Stimulated activated CD8-positive, alpha-beta memory T cell treated with anti-CD3 and anti-CD28 coated beads, Interleukin-15, amount 100 ng/mL, for 1 hour (primary cell): ENCODE results near the gene CFAP251.
"Not testable (repeated sequence)": the region's sequence is repeated elsewhere in the genome, so short reads cannot be mapped to it uniquely, and the experiment has no call there.

ENCODE experiments used
- DNase-seq: peaks from one replicate; pipeline ENCODE4 v3.0.0-alpha.2; 2020; ENCODE audit warnings: low read depth

Gene CFAP251, protein sequence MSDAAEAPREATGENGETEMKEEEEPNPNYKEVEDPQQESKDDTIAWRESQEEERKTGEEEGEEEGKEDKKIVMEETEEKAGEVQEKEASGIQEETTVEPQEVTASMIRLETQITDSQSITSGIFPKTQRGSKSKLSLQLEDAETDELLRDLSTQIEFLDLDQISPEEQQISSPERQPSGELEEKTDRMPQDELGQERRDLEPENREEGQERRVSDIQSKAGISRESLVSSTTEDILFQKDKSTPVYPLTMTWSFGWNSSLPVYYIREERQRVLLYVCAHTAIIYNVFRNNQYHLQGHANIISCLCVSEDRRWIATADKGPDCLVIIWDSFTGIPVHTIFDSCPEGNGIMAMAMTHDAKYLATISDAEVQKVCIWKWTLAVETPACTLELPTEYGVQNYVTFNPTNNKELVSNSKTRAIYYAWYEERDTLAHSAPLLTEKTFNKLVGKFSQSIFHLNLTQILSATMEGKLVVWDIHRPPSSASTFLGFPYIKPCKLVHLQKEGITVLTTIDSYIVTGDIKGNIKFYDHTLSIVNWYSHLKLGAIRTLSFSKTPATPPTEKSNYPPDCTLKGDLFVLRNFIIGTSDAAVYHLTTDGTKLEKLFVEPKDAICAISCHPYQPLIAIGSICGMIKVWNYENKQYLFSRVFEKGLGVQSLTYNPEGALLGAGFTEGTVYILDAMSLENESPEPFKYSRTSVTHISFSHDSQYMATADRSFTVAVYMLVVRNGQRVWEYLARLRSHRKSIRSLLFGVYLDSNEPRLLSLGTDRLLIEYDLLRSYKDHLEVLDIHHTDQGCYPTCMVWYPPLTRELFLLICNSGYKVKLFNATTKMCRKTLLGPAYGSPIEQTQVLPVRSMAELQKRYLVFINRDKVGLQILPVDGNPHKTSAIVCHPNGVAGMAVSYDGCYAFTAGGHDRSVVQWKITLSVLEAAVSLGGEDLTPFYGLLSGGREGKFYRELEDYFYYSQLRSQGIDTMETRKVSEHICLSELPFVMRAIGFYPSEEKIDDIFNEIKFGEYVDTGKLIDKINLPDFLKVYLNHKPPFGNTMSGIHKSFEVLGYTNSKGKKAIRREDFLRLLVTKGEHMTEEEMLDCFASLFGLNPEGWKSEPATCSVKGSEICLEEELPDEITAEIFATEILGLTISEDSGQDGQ

DNA sequence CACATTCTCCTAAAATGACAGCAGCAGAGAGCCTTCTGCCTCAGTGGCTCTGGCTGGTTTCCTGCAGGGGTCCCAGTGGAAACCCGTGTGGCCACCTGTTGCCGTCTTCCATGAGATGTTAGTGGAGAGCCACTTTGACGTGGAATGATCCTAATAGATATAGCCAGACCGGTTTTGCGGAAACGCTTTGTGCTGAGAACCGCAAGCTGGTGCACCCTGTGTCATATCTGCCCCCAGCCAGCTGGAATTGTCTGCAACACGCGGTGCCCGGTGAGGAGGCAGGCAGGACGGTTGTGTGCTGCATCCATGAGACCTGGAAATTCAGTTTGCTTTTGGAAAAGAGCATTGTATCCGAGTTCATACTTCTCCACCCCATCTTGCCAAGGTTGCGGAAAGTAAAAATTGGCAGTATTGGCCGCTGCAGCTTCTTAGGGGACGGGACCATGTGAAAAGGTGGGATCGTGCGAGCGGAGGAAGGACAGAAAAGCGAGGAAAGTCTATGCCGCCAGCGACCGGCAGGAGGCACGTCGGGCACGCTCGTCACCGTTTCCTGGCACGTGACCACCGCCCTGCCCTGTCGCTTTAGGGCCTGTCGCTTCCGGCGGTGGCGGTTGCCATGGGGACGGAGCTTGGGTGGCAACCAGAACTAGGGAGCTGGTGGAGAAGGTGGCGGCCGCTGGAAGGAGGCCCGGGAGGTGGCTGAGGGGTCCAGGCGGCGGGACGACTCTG, at the start of gene CFAP251:
Gene CFAP251, plus strand, starts transcription at position 643 of the 729 bp plus-strand sequence. CDS start 2,714 bp downstream, outside the sequence.
- DNase-seq, result peak; percentile 93

DNA sequence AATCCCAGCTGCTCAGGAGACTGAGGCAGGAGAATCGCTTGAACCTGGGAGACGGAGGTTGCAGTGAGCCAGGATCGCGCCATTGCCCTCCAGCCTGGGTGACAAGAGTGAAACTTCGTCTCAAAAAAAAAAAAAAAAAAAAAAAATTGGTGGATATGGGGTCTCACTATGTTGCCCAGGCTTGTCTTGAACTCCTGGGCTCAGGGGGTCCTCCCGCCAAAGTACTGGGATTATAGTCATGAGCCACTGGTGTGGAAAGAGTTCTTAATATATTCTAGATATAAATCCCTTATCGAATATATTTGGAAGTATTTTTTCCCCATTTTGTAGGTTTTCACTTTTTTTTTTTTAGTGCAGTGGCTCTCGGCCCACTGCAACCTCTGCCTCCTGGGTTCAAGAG, 49.2 kb upstream of the CFAP251 start:
- DNase-seq, result not testable (repeated sequence)

DNA sequence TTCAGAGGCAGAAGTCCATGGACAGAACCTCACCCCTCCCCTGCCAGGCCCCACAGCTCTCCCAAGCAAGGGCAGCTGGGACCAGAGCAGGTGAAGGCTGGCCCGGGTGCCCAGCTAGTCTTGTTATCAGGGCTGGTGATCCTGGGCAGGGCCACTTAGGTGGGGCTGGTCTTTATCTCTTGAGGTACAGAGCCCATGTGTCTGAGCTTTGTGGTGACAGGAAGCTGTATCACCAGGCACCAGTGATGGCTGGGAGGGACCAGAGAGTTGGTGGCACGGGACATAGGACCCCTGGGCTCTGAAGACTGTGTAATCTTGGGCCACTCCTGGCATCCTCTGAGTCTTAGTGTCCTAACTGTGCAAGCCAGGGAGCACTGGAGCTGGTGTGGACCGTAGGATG, 46.9 kb upstream of the CFAP251 start:
- no peak for DNase-seq

DNA sequence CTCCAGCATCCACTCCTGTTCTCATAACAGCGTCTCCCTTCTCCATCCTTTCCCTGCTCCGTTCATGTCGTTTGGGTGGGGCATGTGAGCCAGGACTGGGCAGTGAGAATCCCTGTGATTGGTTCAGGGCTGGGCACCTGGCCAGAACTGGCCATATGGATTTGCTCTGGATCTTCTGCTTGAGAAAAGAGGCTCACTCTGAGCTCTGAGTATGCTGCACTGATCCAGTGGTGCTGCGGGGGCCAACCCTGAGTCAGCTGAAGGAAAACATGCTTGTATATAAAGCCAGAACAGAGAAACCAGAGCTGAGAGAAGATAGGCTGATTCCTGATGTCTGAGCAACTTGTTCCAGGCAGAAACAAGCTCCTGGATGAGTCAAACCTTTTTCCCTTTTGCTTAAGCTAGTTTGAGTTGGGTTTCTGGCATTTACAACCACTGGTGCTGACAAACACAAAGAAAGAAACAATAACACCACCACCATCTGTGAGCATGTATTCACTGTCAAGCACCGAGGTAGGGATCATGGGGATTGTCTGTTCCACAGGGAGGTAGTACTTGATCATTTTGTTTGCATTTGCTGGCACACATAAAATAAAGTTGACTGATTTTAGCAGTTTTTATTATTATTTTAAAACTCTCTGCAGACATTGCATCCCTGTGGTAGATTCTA, 45.7 kb upstream of the CFAP251 start:
- no peak for DNase-seq

DNA sequence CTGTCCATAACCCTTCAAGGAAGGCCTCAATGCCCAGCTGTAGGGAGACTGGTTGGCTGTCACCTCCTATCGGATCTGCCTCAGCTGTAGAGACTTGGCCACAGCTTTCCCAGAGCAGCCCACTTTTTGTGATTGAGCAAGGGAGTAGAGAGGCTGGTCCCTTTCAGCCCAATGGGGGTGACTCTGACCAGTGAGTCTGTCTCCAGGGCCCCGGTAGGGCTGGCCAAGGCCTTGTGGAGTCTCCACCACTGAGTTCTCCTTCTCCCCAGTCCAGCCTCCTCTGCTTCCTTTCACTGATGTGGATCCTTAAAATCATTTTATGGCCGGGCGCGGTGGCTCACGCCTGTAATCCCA, 45.2 kb upstream of the CFAP251 start:
- DNase-seq, result no peak

DNA sequence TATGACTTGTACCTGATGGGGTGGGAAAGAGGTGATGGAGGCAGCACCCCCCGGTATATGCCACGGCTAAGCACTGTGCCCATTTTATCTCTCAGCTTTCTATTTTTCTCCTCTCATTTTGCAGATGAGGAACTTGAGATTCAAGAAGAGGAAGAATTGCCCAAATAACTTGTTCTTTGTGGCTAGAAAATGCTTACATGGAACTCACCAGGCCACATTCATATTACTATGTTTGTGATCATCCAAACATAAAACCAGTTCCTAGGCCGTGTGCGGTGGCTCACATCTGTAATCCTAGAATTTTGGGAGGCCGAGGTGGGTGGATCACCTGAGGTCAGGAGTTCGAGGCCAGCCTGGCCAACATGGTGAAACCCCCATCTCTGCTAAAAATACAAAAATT, 44.3 kb upstream of the CFAP251 start:
- no peak for DNase-seq

DNA sequence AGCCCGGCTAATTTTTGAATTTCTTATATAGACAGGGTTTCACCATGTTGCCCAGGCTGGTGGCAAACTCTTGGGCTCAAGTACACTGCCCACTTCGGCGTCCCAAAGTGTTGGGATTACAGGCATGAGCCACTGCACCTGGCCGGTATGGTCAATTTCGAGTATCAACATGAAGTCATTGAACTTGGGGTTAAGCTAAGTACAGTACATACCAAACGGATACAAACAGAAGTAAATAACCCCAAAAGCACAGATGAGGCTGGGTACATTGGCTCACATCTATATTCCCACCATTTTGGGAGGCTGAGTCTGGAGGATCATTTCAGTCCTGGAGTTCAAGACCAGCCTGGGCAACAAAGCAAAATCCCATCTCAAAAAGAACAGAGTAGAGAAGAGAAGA, 42.8 kb upstream of the CFAP251 start:
- DNase-seq, result no peak

DNA sequence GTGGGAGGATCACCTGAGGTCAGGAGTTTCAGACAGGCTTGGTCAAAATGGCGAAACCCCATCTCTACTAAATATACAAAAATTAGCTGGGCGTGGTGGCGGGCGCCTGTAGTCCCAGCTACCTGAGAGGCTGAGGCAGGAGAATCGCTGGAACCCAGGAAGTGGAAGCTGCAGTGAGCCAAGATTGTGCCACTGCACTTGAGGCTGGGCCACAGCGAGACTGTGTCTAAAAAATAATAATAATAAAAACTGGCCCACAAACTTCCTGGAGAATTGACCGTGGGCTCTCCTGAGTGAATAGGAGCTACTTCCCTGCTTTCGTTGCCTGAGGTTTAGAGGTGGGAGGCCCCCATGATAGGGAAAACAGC, 42.3 kb upstream of the CFAP251 start:
- not testable (repeated sequence) for DNase-seq

DNA sequence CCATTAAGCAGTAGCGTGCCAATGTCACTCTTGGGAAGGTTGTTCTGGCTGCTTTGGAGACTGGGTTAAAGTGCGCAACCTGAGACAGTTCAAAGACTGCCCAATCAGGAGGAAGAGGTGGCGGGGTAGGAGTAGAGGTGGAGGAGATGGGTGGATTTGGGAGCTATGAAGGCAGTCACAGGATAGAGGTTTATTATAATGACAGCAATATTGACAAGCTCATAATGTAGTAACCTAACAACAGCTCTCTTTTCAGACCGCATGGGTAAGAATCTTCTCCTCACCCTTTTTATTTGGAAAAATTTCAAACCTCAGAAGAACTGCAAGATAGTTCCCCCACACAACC, 35.1 kb upstream of the CFAP251 start:
- no peak for DNase-seq

DNA sequence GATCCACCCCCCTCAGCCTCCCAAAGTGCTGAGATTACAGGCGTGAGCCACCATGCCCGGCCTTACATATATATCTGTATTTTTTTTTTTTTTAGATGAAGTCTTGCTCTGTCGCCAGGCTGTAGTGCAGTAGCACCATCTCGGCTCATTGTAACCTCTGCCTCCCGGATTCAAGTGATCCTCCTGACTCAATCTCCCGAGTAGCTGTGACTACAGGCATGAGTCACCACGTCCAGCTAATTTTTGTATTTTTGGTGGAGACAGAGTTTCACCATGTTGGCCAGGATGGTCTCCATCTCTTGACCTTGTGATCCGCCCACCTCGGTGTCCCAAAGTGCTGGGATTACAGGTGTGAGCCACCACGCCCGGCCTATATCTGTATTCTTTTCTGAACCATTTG, 33.3 kb upstream of the CFAP251 start:
- not testable (repeated sequence) for DNase-seq

DNA sequence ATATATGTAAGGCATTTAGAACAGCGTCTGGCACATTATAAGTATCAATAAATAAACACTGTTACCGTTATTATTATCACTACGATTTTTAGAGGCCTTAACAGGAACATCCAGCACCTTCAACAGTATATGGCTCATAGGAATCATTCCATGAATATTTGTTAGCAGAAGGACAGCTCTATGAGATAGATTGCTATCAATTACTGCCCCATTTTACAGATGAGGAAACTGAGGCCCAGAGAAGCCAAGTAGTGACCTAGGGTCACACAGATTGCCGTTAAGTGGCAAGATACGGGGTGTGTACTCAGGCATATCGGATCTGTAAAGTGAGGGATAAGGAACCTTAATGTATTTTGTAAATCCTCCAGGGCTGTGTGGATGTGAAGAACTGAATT, 30.3 kb upstream of the CFAP251 start:
- no peak for DNase-seq

DNA sequence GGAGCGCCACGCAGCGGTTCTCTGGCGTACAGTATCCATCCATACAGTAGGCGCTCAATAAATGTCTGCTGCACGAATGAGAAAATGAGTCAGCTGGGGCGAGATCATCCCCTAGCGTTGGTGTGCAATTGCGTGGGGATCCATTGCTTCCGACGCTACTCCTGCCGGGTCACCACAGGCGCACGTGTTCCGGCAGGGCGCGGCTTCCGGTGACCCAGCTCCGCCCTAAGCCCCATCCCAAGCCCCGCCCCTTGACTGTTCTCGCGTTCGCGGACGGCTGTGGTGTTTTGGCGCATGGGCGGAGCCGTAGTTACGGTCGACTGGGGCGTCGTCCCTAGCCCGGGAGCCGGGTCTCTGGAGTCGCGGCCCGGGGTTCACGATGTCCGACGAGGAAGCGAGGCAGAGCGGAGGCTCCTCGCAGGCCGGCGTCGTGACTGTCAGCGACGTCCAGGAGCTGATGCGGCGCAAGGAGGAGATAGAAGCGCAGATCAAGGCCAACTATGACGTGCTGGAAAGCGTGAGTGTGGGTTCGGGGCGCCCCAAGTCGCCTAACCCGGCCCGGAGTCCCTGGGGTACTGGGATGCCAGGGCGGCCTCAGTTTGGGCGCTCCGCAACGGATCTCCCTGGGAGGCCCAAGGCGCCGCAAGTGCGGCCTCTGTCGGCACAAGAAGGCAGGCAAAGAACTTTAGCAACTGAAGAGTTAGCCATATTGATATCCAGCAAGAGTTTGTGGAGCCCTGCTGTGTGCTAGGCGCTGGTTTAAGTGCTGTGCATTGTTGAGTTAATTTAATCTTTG, 29.7 kb upstream of the CFAP251 start, which contains the start of gene PSMD9:
Gene PSMD9, plus strand, starts transcription at position 313 of the 796 bp plus-strand sequence. Its CDS starts 67 bp downstream, at position 380.
- peak; percentile 98 for DNase-seq

DNA sequence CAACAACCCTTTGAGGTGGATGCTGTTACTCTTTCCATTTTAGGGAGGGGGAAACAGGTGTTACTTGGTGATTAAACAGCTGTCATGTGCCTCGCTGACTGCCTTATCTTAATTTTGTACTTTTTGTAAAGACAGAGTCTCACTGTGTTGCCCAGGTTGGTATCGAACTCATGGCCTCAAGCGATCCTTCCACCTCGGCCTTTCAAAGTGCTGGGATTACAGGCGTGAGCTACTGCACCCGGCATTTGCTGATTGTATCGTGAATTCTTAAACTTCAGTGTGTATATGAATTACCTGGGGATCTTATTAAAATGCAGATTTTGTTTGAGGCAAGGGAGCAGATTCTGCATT, 29.1 kb upstream of the CFAP251 start:
- DNase-seq, result no peak

DNA sequence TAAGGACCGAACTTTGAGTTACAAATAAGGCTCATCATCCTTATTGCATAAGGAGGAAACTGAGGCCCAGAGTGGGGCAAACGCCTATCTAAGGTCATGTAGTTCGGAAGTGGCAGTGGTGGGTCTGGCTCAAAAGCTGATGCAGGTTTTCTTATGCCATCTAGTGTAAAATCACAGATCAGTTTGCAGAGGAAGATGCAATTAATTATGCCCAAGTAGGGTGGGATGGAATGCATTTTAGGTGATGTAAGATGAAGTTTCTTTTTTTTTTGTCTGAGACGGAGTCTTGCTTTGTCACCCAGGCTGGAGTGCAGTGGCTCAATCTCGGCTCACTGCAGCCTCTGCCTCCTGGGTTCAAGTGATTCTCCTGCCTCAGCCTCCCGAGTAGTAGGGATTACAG, 28.7 kb upstream of the CFAP251 start:
- DNase-seq, result not testable (repeated sequence)

DNA sequence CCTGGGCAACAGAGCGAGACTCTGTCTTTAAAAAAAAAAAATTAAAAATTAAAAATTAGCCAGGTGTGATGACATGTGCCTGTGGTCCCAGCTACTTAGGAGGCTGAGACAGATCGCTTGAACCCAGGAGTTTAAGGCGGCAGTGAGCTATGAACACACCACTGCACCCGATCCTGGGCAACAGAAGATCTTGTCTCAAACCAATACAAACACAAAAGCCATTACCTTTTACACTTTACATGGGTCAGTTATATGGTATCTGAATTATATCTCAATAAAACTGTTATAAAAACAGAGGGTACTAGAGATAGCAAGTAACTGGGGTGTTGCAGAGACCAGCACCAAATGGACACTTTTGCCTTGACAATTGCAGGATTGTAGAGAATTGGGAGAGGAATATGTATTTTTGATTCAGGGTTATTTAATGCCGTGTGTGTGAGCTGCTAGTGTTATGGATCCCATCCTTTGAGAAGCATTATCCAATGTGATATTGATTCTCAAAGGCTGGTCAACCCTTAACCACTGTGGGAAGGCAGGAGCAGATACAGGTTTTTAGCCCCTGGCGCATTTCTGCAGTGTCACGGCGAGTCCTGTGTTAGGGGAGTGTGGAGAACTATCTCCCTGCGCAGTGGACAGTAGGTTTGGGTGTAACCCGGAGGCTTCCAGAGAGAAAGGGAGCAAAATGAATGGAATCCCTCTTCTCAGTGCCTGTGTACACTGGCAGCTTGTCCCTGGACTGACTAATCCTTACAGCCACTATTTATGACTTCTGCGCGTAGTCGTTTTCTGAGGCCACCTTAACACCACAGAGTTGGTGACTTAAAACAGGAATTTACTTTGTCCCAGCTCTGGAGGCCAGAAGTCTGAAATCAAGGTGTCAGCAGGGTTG, 25.5 kb upstream of the CFAP251 start:
- no peak for DNase-seq

DNA sequence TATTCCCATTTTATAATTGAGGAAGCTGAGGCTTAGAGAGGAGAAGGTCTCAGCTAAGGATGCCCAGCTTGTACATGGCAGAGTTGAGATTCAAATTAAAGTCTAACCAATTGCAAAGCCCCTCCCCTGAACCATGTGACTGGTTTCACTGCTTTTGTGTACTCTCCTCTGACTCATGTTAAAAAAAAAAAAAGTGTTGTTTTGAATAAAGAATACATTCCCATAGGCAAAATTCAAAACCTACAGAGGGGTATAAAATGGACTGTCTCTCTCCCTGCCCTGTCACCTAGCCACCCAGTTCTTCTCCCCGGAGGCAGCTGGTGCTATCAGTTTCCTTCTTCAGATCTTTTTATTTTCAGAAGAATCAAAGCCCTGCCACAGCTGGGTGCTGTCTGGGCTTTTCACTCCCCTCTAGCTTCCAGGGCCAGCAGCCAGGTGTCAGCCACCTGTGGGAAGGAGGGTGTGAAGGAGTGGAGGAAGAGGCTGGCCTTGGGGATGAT, 24.4 kb upstream of the CFAP251 start:
- DNase-seq, result no peak

DNA sequence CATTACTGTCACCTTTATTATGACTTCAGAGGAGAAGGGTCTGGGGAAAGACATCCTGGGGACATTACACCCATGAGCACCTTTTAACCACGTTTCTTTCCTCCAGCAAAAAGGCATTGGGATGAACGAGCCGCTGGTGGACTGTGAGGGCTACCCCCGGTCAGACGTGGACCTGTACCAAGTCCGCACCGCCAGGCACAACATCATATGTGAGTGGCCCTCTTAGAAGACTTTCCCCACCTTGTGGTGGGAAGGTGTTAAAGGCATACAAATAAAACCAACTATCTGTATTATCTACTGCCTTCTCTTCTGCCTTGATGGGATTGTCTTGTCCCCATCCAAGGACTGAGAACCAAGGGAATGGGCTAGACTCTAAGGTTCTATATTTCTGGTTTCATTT, 23.8 kb upstream of the CFAP251 start:
- no peak for DNase-seq

DNA sequence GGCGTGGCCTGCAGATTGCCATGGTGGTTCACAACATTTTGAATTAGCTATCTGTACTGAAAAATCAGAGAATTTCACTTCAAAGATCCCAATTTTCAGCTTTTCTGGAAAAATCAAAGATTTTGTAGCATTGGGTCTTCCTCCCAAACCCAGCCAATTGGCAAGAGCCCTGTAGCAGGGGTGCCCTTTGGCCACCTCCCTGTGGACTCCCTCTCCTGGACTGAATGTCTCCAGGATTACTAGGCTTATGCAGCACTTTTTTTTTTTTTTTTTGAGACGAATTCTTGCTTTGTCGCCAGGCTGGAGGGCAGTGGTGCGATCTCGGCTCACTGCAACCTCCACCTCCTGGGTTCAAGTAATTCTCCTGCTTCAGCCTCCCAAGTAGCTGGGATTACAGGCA, 20.1 kb upstream of the CFAP251 start:
- no peak for DNase-seq

DNA sequence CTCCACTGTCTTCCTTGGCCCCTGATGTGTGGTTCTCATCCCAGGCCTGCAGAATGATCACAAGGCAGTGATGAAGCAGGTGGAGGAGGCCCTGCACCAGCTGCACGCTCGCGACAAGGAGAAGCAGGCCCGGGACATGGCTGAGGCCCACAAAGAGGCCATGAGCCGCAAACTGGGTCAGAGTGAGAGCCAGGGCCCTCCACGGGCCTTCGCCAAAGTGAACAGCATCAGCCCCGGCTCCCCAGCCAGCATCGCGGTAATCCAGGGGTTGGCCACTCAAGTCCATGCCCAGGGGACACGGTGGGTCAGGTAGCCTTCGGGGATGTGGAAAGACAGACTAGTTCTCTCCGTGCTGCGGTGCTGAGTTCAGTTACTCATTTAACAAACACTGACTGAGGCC, 18.8 kb upstream of the CFAP251 start:
- DNase-seq, result no peak

DNA sequence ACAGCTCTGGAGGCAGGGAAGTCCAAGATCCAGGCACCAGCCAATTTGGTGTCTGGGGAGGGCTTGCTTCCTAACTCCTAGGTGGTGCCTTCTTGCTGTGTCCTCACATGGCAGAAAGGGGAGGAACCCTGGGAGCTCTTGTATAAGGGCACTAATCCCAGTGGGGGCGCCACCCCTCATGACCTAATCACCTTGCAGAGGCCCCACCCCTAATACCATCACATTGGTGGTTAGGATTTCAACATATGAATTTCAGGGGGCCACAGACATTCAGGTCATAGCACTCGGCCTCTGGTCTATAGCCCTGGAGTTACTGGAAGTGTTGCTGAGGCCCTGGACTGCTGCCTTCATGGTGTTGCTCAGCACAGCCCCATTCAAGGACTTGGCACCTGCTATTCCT, 15.2 kb upstream of the CFAP251 start:
- DNase-seq, result no peak
